ENCODE data around the gene NCAN.
"Not testable (repeated sequence)": the region's sequence is repeated elsewhere in the genome, so short reads cannot be mapped to it uniquely, and the experiment has no call there.

NCAN gene

DNA sequence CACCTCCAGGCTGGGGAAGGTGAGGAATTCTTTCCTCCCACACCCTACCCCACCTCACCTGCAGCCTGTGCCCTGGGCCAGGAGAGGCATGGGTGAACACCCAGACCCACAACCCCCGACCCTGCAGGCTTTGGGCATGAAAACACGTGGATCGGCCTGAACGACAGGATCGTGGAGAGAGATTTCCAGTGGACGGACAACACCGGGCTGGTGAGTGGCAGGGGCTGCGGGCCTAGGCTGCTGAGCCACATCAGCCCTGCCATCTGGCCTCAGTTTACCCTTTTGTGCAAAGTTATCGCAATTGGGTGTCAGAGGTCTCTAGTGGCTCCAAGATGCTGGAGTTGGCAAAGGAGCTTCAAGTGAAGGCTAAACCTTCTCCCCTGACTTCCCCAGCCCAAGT, 28.7 kb downstream of the NCAN start:
- Histone ChIP-seq H3K36me3 (replicated peaks) (no peaks in the 10 kb centered on the region), H3K9me3 (no peaks in the 10 kb centered on the region; the same call in 1 of the 2 replicates), H3K4me1 (no peaks in the 10 kb centered on the region), H3K4me3 (no peak overlapping the region), H3K27me3 (ENCODE audit: low read depth) (no peaks in the 10 kb centered on the region)
- no peak for DNase-seq (ENCODE audit: low spot score in 2 of 2)
- in situ Hi-C loops (cut with MboI; ENCODE audit: low sequenced_read_pairs): no loop called here

DNA sequence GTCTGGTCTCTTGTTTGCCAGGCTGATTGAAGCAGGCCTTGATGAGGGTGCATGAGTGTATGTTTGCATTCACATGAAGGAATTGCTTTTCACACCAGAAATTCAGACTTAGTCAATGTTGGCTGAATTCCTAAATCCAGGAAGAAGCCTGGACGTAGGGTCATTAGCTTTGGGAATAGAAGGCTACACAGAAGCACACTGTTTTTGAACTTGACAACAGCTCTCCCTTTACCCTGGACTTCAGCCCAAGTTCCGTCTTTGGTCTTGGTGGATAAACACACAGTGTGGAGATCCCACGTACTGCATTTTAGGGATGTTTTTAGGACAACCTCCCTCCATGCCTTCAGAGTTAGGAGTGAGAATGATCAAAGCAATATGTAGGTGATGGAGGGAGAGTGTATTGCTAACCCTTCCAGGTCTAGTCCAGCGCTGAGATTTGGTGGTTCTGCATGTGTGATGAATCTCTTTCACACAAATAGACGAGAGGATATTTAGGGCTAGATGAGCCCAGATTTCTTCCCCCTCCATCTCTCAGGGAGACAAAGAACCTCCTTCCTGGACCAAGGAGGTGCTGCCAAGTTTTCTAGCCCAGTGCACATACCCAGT, 38.5 kb downstream of the NCAN start:
- DNase-seq (ENCODE audit: low spot score in 2 of 2): no peak
- Histone ChIP-seq H3K4me1 (no peaks in the 10 kb centered on the region), H3K27me3 (ENCODE audit: low read depth) (0 out of 2 replicates have a peak, but pooled peaks cover 3% of the 10 kb centered on the region), H3K36me3 (replicated peaks) (no peaks in the 10 kb centered on the region), H3K9me3 (no peaks in the 10 kb centered on the region), H3K4me3 (no peak overlapping the region)
- in situ Hi-C loops (cut with MboI; ENCODE audit: low sequenced_read_pairs): no loop called here

DNA sequence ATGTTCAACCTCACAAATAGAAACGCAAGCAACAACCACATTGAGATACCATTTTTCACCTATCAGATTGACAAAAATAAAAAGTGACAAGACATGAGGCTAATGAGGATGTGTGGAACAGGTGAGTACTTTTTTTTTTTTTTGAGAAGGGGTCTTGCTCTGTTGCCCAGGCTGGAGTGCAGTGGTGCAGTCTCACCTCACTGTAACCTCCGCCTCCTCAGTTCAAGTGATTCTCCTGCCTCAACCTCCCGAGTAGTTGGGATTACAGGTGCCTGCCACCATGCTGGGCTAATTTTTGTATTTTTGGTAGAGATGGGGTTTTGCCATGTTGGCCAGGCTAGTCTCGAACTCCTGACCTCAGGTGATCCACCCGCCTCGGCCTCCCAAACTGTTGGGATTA, 41.7 kb downstream of the NCAN start:
- in situ Hi-C loops (cut with MboI; ENCODE audit: low sequenced_read_pairs); H3K9me3 ChIP-seq; H3K27me3 ChIP-seq (ENCODE audit: low read depth): not testable (repeated sequence)

DNA sequence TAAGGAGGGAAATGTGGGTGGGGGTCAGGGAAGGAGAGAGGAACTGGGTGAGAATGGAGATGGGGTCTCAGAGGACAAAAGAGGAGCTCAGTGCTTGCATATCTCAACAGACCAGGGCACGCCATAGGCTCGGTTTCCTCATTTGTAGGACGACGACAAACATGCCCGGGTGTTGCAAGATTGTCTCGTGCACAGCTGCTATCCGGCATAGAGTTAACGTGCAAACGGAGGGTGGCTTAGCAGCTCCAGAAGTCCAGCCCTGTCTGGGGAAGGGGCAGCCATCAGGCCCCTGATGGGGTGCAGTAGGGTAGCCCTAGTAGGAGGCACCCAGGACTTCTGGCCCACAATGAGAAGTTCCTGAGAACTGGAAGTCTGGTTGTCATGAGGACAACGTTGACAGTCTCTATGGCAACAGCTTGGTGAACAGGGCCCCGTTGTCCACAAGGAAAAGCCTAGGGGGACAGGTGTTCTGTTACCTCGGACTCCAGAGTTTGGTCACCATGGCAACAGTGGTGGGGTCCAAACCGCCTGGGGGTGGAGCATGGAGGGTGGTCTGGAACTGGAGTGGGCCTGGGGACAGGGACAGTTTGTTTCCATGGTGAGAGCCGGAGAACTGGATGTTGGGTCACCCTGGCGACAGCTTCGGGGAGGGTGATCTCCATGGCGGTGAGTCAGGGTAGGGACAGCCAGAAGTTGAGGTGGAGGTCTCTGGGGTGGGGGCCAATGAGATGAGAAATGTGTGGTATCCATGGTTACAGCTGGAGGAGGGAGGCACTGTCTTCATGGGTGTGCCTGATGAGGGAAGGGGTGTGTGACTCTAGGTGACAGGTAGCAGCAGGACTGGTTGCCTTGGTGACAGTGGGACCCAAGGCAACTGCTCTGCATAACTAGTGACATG, 44.6 kb downstream of the NCAN start:
- no peak for DNase-seq (ENCODE audit: low spot score in 2 of 2)
- H3K4me3 ChIP-seq: no peak overlapping the region
- H3K36me3 ChIP-seq (replicated peaks): no peaks in the 10 kb centered on the region
- in situ Hi-C loops (cut with MboI; ENCODE audit: low sequenced_read_pairs): no loop called here
- no peaks in the 10 kb centered on the region; the same call in 1 of the 2 replicates for H3K4me1 ChIP-seq
- H3K27me3 ChIP-seq (ENCODE audit: low read depth): no peaks in the 10 kb centered on the region; the same call in 1 of the 2 replicates
- no peaks in the 10 kb centered on the region for H3K9me3 ChIP-seq

More for the DNA sequence above, 41.7 kb downstream of the NCAN start:
- H3K4me1 ChIP-seq; DNase-seq (ENCODE audit: low spot score in 2 of 2); H3K4me3 ChIP-seq; H3K36me3 ChIP-seq (replicated peaks): not testable (repeated sequence)

DNA sequence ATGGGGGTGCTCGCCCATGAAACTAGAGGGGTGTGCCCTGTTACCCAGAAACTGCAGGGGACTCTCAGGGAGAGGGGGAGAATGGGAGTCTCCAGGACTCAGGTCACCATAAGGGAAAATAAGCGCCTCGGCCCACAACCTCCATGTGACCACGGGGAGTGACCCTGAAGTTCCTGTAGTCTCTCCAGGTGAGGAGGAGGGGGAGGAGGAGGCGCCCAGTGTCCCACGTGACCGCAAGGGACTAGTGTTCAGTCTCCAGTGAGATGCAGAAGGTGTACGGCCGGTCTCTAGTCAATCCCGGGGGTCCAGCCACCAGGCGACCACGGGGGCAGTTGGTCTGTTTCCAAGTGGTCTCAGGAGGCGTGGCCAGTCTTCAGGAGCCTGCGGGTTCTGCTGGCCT, 45.4 kb downstream of the NCAN start:
- Histone ChIP-seq H3K4me1 (no peaks in the 10 kb centered on the region; the same call in 1 of the 2 replicates), H3K36me3 (replicated peaks) (no peaks in the 10 kb centered on the region), H3K27me3 (ENCODE audit: low read depth) (no peaks in the 10 kb centered on the region; the same call in 1 of the 2 replicates), H3K9me3 (no peaks in the 10 kb centered on the region), H3K4me3 (no peak overlapping the region)
- no peak for DNase-seq (ENCODE audit: low spot score in 2 of 2)
- in situ Hi-C loops (cut with MboI; ENCODE audit: low sequenced_read_pairs): no loop called here

DNA sequence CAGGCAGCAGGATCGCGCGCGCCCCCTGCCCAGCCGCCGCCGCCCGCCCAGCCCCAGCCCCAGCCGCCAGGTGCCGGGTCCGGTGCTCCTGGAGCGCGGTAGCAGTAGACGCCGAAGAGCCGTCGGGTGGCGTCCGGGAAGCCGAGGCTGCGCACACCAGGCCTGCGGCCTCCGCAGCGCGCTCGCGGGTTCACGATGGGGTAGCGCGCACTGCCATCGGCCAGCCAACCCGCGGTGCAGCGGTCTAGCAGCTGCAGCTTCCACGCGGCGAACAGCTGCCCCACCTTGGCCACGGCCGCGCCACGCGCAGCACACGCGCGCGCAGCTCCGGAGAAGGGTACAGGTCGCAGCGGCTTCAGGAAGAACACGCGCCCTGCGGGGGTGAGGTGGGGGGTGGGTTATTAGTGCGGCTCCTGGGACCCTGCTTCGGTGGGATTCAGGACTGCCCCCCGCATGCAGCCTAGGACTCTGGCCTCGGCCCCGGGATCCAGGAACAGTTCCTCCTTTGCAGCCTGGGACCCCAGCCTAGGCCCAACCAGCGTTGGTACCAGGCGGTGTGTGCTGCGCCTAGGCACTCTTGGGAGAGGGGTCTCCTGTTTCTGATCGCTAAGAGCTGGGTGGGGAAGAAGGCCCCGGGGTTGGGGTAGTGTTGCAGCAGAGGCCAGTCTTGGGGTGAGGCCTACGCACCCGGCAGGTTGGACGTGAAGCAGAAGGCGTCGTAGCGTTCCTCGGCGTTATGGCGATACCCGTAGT, 46.3 kb downstream of the NCAN start:
- no peaks in the 10 kb centered on the region for H3K9me3 ChIP-seq
- no peaks in the 10 kb centered on the region; the same call in 1 of the 2 replicates for H3K4me1 ChIP-seq
- DNase-seq (ENCODE audit: low spot score in 2 of 2): no peak
- no peaks in the 10 kb centered on the region; the same call in none of the 2 replicates for H3K27me3 ChIP-seq (ENCODE audit: low read depth)
- no peaks in the 10 kb centered on the region for H3K36me3 ChIP-seq (replicated peaks)
- in situ Hi-C loops (cut with MboI; ENCODE audit: low sequenced_read_pairs): no loop called here
- H3K4me3 ChIP-seq: no peak overlapping the region

DNA sequence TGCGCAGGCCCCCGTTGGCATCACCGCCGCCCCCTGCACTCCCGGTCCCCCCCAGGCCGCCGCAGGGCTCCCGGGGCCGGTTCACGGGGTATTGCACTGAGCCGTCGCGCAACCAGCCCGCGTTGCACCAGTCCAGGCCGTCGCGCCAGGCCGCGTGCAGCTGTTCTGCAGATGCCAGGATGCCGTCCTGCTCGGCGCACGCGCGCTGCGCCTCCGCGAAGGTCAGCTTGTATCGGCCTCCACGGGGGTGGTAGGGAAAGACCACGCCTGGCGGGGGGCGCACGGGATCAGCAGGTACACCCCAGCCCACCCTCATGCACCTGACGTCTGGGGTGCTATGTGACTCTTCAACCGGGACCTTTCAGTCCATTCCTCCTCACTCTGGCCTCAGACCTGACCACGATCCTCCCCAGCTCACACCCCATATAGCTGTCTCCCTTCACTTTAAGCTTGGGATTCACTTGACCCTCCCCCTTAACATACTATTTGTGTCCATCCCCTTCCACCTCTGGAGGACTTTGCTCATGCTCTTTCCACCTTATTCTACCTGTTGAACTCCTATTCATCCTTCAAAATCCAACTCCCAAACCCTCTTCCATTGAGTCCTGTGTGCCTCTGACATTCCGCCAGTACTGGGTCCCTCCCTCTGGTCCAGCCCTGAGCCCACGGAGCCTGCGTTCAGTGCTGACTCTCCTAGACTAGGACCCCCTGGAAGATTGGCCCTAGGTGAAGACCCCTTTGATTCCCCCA, 47.0 kb downstream of the NCAN start:
- H3K9me3 ChIP-seq: no peaks in the 10 kb centered on the region
- in situ Hi-C loops (cut with MboI; ENCODE audit: low sequenced_read_pairs): no loop called here
- no peaks in the 10 kb centered on the region; the same call in 1 of the 2 replicates for H3K4me1 ChIP-seq
- no peak overlapping the region for H3K4me3 ChIP-seq
- DNase-seq (ENCODE audit: low spot score in 2 of 2): no peak
- H3K27me3 ChIP-seq (ENCODE audit: low read depth): no peaks in the 10 kb centered on the region; the same call in none of the 2 replicates
- H3K36me3 ChIP-seq (replicated peaks): no peaks in the 10 kb centered on the region

DNA sequence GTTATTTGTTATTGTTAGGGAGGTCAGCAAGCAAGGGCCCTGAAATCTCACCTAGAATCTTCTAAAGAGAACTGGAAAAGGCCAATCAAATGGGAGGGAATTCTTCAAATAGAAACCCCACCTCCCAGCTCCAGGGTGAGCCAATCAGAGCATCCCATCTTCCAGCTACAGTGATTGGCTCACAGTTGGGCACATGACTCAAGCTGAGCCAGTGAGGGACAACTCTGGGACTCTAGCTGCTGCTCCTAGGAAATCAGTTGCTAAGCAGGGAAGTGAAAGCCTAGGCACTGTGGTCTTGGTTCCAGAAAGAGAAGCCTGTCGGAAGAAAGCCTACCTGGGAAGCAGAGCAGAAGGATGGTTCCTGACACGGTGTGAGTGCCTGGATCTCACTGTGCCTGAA, 48.0 kb downstream of the NCAN start:
- DNase-seq (ENCODE audit: low spot score in 2 of 2): peak; percentile 18 to 57
- H3K9me3 ChIP-seq: no peaks in the 10 kb centered on the region
- H3K4me1 ChIP-seq: no peaks in the 10 kb centered on the region; the same call in 1 of the 2 replicates
- H3K4me3 ChIP-seq: no peak overlapping the region
- no peaks in the 10 kb centered on the region for H3K36me3 ChIP-seq (replicated peaks)
- in situ Hi-C loops (cut with MboI; ENCODE audit: low sequenced_read_pairs): no loop called here
- H3K27me3 ChIP-seq (ENCODE audit: low read depth): no peaks in the 10 kb centered on the region; the same call in none of the 2 replicates

DNA sequence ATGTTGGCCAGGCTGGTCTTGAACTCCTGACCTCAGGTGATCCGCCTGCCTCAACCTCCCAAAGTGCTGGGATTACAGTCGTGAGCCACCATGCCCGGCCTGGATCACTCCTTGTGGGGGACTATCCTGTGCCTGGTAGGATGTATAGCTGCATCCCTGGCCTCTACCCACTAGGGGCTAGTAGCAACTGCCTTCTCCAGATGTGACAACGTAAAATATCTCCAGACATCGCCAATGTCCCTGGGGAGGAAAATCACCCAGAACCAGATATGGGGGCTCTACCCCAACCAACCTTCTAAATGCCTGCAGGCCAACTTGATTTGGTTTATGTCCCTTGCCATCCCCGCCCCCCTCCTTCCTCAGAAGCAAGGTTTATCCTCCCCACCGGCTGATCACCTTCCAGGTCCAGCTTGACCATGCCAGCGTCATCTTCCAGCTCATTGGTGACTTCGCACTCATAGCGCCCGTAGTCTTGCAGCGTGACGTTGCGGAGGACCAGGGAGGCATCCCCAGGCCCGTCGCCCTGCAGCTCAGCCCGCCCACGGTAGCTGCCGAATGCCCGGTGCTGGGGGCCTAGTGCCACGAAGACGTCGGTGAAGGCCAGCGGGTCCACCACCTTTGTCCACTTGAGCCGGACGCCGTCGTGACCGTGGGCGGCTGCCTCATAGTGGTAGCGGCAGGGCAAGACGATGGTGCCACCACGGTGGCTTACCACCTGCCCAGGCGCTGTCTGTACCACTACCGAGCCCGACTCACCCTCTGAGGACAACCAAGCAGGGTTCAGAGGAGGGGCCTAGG, 48.9 kb downstream of the NCAN start:
- Histone ChIP-seq H3K4me3 (no peak overlapping the region), H3K9me3 (no peaks in the 10 kb centered on the region), H3K36me3 (replicated peaks) (no peaks in the 10 kb centered on the region), H3K27me3 (ENCODE audit: low read depth) (no peaks in the 10 kb centered on the region; the same call in none of the 2 replicates), H3K4me1 (no peaks in the 10 kb centered on the region; the same call in 1 of the 2 replicates)
- in situ Hi-C loops (cut with MboI; ENCODE audit: low sequenced_read_pairs): no loop called here
- DNase-seq (ENCODE audit: low spot score in 2 of 2): no peak

DNA sequence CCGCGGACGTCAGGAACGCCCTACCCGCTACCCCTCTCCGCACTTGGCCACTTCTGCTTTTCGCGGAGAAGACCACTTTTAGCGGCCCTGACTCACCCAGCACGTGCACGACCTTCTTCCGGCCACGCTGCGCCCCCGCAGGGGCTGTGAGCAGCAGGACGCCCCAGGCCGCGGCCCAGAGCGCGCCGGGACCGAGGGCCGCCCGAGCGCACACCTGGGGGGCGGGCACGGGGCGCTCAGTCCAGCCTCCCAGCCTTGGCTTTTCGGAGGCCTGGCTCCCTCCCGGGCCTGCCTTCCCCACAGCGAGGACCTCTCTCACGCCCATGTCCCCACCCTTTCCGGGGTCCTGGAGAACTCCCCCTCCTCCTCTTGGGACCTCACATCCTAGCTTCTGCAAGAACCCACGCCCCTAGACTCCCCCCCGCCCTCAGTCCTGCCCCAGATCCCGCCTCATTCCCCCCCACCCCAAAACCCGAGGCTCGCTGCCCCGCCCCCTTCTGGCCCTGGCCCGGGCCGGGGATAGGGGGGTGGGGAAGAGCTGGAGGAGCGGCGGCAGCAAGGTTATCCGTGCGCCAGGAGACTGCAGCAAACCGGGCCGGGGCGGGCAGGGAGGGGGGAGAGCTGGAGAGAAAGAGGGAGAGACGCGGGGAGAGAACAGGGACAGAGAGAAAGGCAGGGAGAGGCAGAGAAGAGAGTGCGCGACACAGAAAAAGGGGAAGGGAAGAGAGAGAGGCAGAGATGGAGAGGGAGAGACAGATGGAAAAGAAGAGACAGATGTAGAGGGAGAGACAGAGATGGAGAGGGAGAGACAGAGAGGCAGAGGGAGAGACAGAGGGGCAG, 49.8 kb downstream of the NCAN start:
- DNase-seq (ENCODE audit: low spot score in 2 of 2): peak in 1 of 2 experiments; percentile 54
- Histone ChIP-seq H3K4me1 (no peaks in the 10 kb centered on the region; the same call in 1 of the 2 replicates), H3K4me3 (no peak overlapping the region), H3K9me3 (no peaks in the 10 kb centered on the region), H3K36me3 (replicated peaks) (no peaks in the 10 kb centered on the region), H3K27me3 (ENCODE audit: low read depth) (no peaks in the 10 kb centered on the region; the same call in none of the 2 replicates)
- in situ Hi-C loops (cut with MboI; ENCODE audit: low sequenced_read_pairs): no loop called here

DNA sequence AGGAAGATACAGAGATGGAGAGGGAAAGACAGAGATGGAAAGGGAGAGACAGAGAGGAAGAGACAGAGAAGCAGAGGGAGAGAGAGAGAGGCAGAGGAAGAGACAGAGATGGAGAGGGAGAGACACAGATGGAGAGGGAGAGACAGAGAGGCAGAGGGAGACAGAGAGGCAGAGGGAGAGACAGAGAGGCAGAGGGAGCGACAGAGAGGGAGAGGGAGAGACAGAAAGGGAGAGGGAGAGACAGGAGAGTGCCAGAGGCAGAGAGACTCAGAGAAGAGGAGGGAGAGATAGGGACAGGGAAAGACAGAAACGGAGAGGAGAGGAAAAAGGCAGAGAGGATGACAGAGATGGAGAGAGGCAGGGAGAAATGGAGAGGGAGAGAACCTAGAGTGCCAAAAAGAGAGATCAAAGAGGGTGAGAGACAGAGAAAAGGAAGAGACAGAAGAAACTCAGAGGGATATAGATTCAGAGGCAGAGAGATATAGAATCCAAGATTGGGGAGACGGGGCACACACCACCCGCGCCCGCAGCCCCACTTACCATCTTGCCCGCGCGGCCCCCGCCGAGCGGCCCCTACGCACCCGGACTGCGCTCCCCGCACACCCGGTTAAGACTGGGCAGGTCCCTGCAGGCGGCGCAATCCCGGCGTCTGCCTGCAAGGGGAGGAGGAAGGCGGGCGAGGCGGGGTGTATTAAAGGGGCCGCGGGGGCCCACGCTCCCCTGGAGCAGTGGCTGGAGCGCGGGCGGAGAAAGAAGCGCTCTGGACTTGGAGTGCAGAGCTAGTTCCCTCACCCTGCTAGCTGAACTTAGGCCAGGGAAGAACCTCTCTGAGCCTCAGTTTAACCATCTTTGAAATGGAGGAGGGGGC, 50.7 kb downstream of the NCAN start:
- DNase-seq (ENCODE audit: low spot score in 2 of 2): no peak
- in situ Hi-C loops (cut with MboI; ENCODE audit: low sequenced_read_pairs): no loop called here
- Histone ChIP-seq H3K9me3 (no peaks in the 10 kb centered on the region), H3K4me3 (no peak overlapping the region), H3K27me3 (ENCODE audit: low read depth) (no peaks in the 10 kb centered on the region; the same call in 1 of the 2 replicates), H3K36me3 (replicated peaks) (no peaks in the 10 kb centered on the region), H3K4me1 (no peaks in the 10 kb centered on the region; the same call in 1 of the 2 replicates)

Data from HAP-1 (cell line).